ENCODE results near the gene MYO1H.

GRCh38 chr12:109482491-109482890 lies 134.8 kb downstream of the MYO1H start:
- TF ChIP-seq EP300 (IDR thresholded peaks at IDR 0.05) (no peak), POLR2AphosphoS5 (IDR thresholded peaks at IDR 0.05) (no peak)
